ENCODE results near the gene THADA. TPM values are rescaled to one million over a fixed set of nuclear protein-coding genes. Genes with fewer than 3 reads are reported as not detected.

Gene THADA
- total RNA-seq, 1 experiment from 2014 or later, result 37.4 TPM

- no peak for DNase-seq
- Histone ChIP-seq H3K4me3 (no peak overlapping the region), H3K27me3 (no peaks in the 10 kb centered on the region), H3K36me3 (peaks cover 8% of the 10 kb centered on the region), H3K9me3 (no peaks in the 10 kb centered on the region)
Measured at GRCh38 chr2:43317680-43318079, 278.2 kb downstream of the THADA start.

- no peaks in the 10 kb centered on the region for H3K27me3 ChIP-seq
- no peak for DNase-seq
- peaks cover 8% of the 10 kb centered on the region for H3K36me3 ChIP-seq
- no peak overlapping the region for H3K4me3 ChIP-seq
- no peaks in the 10 kb centered on the region for H3K9me3 ChIP-seq
Measured at GRCh38 chr2:43317194-43317593, 278.6 kb downstream of the THADA start.

- no peaks in the 10 kb centered on the region for H3K9me3 ChIP-seq
- H3K4me3 ChIP-seq, result no peak overlapping the region
- H3K27me3 ChIP-seq, result no peaks in the 10 kb centered on the region
- H3K36me3 ChIP-seq, result peaks cover 8% of the 10 kb centered on the region
- no peak for DNase-seq
Measured at GRCh38 chr2:43315482-43315881, 280.4 kb downstream of the THADA start.

- Histone ChIP-seq H3K36me3 (peaks cover 1% of the 10 kb centered on the region; the same call in 1 of the 2 replicates), H3K9me3 (no peaks in the 10 kb centered on the region), H3K4me3 (no peak overlapping the region), H3K27me3 (no peaks in the 10 kb centered on the region)
- DNase-seq, result no peak
Measured at GRCh38 chr2:43314299-43314927, 281.4 kb downstream of the THADA start.

DNA sequence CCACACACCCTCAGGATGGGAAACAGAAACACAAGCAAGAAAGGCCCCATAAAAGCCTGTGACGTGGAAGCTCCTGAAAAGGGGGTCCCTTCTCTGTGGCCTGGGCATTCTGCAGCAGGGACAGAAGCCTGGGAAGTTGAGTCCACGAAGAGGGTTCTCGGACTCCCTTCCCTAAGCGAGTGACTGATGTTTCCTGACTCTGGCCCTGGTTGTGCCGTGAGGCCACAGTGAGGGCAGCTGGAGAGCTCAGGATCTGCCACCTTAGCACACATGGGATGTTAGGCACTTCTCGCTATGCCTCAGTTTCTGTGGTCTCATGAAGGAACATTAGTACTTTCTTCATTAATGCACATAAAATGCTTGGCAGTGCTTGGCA is 282.2 kb downstream of the THADA start:
- DNase-seq, result no peak
- no peak overlapping the region for H3K4me3 ChIP-seq
- H3K27me3 ChIP-seq, result no peaks in the 10 kb centered on the region
- no peaks in the 10 kb centered on the region for H3K36me3 ChIP-seq
- H3K9me3 ChIP-seq, result no peaks in the 10 kb centered on the region

DNA sequence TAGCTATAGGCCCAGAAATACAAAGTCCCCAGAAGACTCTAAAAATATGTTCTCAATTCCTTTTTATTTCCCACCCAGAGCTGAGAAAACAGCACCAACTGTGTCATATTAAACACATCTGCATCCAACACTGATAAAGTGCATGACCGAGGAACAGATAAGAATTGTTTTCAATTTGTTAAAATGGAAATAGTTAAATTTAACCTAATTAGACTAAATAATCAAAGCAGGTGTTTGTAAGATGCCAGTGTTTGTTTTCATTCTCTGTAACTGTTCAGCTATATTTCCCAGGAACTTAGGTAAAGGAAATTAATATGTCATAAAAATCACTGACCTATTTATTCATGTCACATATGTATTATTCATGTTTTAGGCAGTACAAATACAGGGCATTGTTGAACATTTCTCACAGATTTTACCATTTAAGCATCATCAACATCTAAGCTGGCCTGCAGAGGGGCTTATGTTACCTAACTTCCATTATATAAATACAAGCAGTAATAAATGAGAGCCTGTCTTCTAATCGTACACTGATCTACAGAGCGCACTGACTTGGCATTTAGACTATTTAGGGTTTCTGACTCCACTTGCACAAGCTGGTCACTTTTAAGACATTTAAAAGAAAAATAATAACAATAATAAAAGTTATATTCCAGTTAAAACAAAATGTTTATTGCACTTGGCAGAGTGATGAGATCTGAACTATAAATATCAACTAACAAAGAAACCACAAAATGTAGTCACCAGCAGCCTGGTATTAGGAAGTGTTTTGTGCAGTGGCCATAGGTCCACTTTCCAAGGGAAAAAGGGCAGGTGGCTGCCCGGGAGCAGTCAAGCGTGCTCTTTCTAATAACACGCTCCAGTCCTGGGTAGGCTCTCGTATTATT is 282.8 kb downstream of the THADA start:
- peak; percentile 75 for DNase-seq
- Histone ChIP-seq H3K4me3 (no peak overlapping the region), H3K27me3 (no peaks in the 10 kb centered on the region), H3K9me3 (no peaks in the 10 kb centered on the region), H3K36me3 (no peaks in the 10 kb centered on the region)

- no peaks in the 10 kb centered on the region for H3K27me3 ChIP-seq
- no peak for DNase-seq
- H3K4me3 ChIP-seq, result no peak overlapping the region
- H3K36me3 ChIP-seq, result no peaks in the 10 kb centered on the region; the same call in 1 of the 2 replicates
- H3K9me3 ChIP-seq, result no peaks in the 10 kb centered on the region
Measured at GRCh38 chr2:43311276-43311675, 284.6 kb downstream of the THADA start.

DNA sequence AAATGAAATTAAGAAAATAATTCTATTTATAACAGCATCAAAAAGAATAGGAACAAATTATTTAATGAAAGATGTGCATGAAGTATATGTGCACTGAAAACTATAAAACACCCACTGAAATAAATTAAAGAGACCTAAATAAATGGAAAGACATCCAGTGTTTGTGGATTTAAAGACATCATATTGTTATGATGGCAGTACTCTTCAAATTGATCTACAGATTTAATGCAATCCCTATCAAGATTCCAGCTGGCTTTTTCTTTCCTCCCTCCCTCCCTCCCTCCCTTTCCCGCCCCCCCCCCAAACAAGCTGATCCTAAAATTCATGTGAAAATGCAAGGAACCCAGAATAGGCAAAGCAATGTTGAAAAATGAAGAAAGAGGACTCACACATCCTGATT is 285.9 kb downstream of the THADA start:
- Histone ChIP-seq H3K9me3 (no peaks in the 10 kb centered on the region), H3K27me3 (no peaks in the 10 kb centered on the region), H3K4me3 (no peak overlapping the region), H3K36me3 (no peaks in the 10 kb centered on the region; the same call in 1 of the 2 replicates)
- no peak for DNase-seq

DNA sequence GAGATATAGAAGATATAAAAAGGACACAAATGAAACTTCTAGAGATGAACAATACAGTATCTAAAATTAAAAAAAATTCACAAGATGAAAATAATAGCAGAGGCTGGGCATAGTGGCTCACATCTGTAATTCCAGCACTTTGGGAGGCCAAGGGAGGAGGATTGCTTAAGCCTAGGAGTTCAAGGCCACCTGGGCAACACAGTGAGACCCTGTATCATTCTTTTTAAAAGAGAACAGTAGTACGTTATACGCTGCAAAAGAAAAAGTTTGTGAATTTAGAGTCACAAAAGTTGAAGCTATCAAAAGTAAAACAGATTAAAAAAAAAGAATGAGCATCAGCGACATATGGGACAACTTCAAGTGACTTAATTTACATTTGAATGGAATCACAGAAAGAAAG is 287.9 kb downstream of the THADA start:
- no peak for DNase-seq
- H3K9me3 ChIP-seq, result no peaks in the 10 kb centered on the region
- H3K4me3 ChIP-seq, result no peak overlapping the region
- H3K27me3 ChIP-seq, result no peaks in the 10 kb centered on the region
- H3K36me3 ChIP-seq, result no peaks in the 10 kb centered on the region; the same call in 1 of the 2 replicates

GRCh38 chr2:43307046-43307445 is 288.8 kb downstream of the THADA start:
- peak; percentile 70 for DNase-seq

DNA sequence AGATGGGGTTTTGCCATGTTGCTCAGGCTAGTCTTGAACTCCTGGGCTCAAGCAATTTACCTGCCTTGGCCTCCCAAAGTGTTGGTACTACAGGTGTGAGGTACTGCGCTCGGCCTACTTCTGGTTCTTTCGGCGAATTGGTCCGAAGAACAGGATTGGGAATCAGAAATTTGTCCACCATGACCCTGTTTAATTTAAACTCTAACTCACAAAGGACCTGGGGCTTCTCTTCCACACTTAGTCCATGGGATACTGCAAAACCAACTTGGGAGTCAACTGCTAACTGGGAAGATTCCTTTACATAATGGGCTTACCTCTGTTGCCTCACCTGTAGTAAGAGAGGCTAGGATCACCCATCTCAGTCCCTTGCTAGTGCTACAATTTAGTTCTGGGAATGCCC is 289.6 kb downstream of the THADA start:
- H3K9me3 ChIP-seq, result no peaks in the 10 kb centered on the region
- no peak for DNase-seq
- no peaks in the 10 kb centered on the region for H3K27me3 ChIP-seq
- no peaks in the 10 kb centered on the region; the same call in 1 of the 2 replicates for H3K36me3 ChIP-seq
- H3K4me3 ChIP-seq, result no peak overlapping the region

More at GRCh38 chr2:43307046-43307445, 288.8 kb downstream of the THADA start:
- Histone ChIP-seq H3K27me3 (no peaks in the 10 kb centered on the region), H3K9me3 (no peaks in the 10 kb centered on the region), H3K36me3 (no peaks in the 10 kb centered on the region; the same call in 1 of the 2 replicates), H3K4me3 (no peak overlapping the region)

DNA sequence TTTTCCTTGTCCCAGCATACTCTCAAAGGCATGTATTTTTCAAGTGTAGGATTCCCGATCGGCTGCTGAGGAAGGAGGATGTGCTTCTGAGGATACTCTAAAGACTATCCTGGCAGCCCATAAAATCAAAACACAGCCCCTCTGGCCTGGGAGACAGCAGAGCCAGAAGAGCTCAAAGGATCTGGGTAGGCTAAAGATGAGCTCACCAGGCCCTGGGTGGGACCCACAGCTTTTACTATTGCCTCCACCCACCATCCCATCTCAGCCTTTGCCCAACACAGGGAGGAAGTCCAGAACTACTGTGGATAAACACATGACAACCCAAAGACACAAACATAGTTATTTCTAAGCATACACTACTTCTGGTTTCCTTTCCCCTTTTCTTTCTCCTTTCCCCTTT is 290.3 kb downstream of the THADA start:
- no peaks in the 10 kb centered on the region for H3K9me3 ChIP-seq
- H3K27me3 ChIP-seq, result no peaks in the 10 kb centered on the region
- no peaks in the 10 kb centered on the region; the same call in 1 of the 2 replicates for H3K36me3 ChIP-seq
- no peak overlapping the region for H3K4me3 ChIP-seq
- peak; percentile 74 for DNase-seq

DNA sequence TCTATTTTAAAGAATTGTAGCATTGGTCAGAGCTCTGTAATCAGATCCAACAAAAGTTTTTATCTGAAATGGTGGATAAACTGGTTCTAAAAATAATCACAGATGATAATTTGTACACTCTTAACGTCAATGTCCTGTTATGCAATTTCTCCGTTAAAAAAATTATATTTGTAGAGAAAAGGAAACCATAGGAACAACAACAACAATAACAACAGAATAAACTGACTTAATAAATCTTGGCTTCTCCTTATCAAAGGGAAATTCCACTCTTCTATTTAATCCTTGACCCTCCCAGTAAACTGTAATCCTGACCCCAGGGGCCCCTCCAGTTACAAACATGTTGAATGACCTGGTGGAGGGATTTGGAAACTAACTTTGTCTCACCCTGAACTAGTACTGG is 290.8 kb downstream of the THADA start:
- no peaks in the 10 kb centered on the region for H3K9me3 ChIP-seq
- peak; percentile 57 for DNase-seq
- no peak overlapping the region for H3K4me3 ChIP-seq
- H3K36me3 ChIP-seq, result no peaks in the 10 kb centered on the region; the same call in 1 of the 2 replicates
- no peaks in the 10 kb centered on the region for H3K27me3 ChIP-seq

DNA sequence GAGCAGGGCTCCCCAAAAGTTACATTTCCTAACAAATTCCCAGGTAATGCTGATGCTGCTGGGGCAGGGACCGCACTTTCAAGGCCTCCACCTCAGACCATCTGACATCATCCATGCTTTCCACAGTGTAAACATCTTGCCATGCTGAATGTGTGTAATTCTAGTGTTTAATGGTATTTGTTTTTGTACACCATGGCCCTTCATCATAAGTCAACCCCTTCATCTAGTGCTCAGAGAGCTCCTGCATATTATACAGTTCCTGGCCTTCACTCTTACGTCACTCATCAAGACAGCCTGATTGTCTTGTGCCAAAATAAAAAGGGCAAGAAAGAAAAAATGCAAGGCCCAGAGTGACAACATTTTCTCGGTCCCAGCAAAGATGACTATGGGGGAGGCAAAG is 291.9 kb downstream of the THADA start:
- no peak overlapping the region for H3K4me3 ChIP-seq
- H3K36me3 ChIP-seq, result no peaks in the 10 kb centered on the region; the same call in 1 of the 2 replicates
- no peak for DNase-seq
- no peaks in the 10 kb centered on the region for H3K9me3 ChIP-seq
- no peaks in the 10 kb centered on the region for H3K27me3 ChIP-seq

DNA sequence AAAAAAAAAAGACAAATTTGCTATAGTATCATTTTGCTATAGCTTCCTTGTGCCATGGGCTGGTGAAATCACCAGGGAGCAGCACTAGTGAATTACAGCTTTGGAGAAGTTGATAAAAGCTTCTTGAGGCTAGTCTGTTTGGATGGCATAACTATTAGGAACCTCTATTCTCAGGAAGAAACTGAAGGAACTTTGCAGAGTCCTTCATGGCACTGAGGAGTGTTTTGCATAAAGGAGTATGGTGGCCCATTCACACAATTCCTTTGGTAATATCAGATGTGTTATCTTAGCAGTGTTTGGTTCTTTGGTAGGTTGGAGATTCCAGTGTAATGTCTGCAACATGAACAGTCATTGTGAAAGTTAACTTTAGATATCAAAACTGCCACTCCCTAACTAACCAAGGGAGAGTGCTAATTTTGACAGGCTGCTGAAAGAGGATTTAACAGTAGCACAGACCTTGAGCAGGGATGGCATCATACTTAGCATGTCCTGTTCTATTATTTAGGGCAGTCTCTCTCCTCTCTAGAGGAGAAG is 292.8 kb downstream of the THADA start:
- Histone ChIP-seq H3K27me3 (no peaks in the 10 kb centered on the region), H3K36me3 (no peaks in the 10 kb centered on the region; the same call in 1 of the 2 replicates), H3K9me3 (no peaks in the 10 kb centered on the region), H3K4me3 (no peak overlapping the region)
- DNase-seq, result no peak

- no peak for DNase-seq
- Histone ChIP-seq H3K36me3 (no peaks in the 10 kb centered on the region; the same call in 1 of the 2 replicates), H3K27me3 (no peaks in the 10 kb centered on the region), H3K4me3 (no peak overlapping the region), H3K9me3 (no peaks in the 10 kb centered on the region)
Measured at GRCh38 chr2:43302182-43302960, 293.5 kb downstream of the THADA start.

Data from MG63 (cell line).